Measurements from ENCODE around the gene ZMYND19.

DNA sequence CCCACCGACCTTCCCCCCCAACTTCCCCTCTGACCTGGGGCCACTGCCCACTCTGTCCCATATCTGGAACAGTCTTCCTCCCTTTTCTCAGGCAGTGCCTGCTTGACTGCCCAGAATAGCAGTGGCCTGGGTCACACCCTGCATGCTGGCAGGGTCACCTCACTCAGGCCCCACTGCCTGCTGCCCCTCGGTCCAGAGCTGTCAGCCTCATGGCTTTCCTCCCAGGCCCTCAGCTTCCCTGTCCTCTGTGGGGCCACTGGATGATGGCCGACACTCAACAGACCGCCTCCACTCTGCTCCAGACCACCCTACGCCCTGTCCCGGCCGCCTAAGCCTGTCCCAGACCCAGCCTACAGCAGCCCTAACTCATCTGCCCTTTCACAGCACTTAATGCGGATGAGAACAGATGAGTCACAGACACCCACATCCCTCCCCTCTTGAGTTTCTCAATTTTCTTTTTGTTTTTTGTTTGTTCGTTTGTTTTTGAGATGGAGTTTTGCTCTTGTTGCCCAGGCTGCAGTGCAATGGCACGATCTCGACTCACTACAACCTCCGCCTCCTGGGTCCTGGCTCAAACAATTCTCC is 46.0 kb downstream of the ZMYND19 start:
- TF ChIP-seq, protein P1, sequence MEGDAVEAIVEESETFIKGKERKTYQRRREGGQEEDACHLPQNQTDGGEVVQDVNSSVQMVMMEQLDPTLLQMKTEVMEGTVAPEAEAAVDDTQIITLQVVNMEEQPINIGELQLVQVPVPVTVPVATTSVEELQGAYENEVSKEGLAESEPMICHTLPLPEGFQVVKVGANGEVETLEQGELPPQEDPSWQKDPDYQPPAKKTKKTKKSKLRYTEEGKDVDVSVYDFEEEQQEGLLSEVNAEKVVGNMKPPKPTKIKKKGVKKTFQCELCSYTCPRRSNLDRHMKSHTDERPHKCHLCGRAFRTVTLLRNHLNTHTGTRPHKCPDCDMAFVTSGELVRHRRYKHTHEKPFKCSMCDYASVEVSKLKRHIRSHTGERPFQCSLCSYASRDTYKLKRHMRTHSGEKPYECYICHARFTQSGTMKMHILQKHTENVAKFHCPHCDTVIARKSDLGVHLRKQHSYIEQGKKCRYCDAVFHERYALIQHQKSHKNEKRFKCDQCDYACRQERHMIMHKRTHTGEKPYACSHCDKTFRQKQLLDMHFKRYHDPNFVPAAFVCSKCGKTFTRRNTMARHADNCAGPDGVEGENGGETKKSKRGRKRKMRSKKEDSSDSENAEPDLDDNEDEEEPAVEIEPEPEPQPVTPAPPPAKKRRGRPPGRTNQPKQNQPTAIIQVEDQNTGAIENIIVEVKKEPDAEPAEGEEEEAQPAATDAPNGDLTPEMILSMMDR (IDR thresholded peaks at IDR 0.05; ENCODE audit: low read length), result no peak
- TF ChIP-seq EZH2 (optimal IDR thresholded peaks at IDR 0.05; ENCODE audit: low read depth, low read length) (no peak), EZH2phosphoT487 (IDR thresholded peaks at IDR 0.05; ENCODE audit: low read length) (no peak)

Measured in MM.1S (cell line).